Suprapubic skin (tissue), 4 donors: ENCODE measurements around the gene RASA1. TPM values are rescaled to one million over a fixed set of nuclear protein-coding genes. Genes with fewer than 3 reads are reported as not detected.
"Not testable (repeated sequence)": the region's sequence is repeated elsewhere in the genome, so short reads cannot be mapped to it uniquely, and the experiment has no call there.

ENCODE experiments used
- DNase-seq, 2 donors: peaks; one replicate each; pipeline ENCODE4 v3.0.0-alpha.2; 2019; ENCODE audit warnings: low spot score in 2 of 2
- H3K27ac ChIP-seq: fragments of 200-600 bp; sonication (generic); one replicate; pipeline ENCODE4 v1.5.1; 2019
- H3K27me3 ChIP-seq: fragments of 200-600 bp; sonication (generic); one replicate; pipeline ENCODE4 v1.5.1; 2019
- H3K36me3 ChIP-seq: fragments of 200-600 bp; sonication (generic); one replicate; pipeline ENCODE4 v1.5.1; 2019
- H3K4me1 ChIP-seq: fragments of 200-600 bp; sonication (generic); one replicate; pipeline ENCODE4 v1.5.1; 2019
- H3K4me3 ChIP-seq: fragments of 200-600 bp; sonication (generic); one replicate; pipeline ENCODE4 v1.5.1; 2019; ENCODE audit warnings: mild to moderate bottlenecking
- H3K9me3 ChIP-seq: fragments of 200-600 bp; sonication (generic); one replicate; pipeline ENCODE4 v1.5.1; 2019
- EP300 ChIP-seq: sonication (generic); formaldehyde crosslinking; IDR thresholded peaks from one replicate; pipeline ENCODE4 v1.6.1; 2017; ENCODE audit warnings: antibody characterized with exemption
- POLR2A ChIP-seq, 2 donors: fragments of 450-650 bp; IDR thresholded peaks; one replicate each; pipeline ENCODE4 v1.6.1; 2017; ENCODE audit warnings: antibody characterized with exemption in 2 of 2, mild to moderate bottlenecking in 2 of 2, moderate library complexity in 2 of 2
- POLR2AphosphoS5 ChIP-seq, 3 donors: sonication (generic); formaldehyde crosslinking; IDR thresholded peaks; one replicate each; pipeline ENCODE4 v1.6.1; 2017; ENCODE audit warnings: antibody characterized with exemption in 3 of 3
- WGBS: methylation state at CpG from one replicate; pipeline ENCODE4 v1.1.5; 2018; 5-methylcytosine and 5-hydroxymethylcytosine counted together
- total RNA-seq, 4 donors: library from RNA; depleted of rRNA; stranded (reverse); fragments of >200 nt; gene quantifications; one replicate each; pipeline ENCODE4 v1.1.0, GENCODE V29; 2016
- TF ChIP-seq, protein P1 (sequence below), 2 donors: fragments of 200-600 bp in 1 of 2; fragments of 450-650 bp in 1 of 2; sonication (generic) in 1 of 2; IDR thresholded peaks; one replicate each; pipeline ENCODE4 v1.5.1; 2016 to 2019; ENCODE audit warnings: antibody characterized with exemption in 2 of 2, mild to moderate bottlenecking in 1 of 2, moderate library complexity in 1 of 2

RASA1 gene
- total RNA-seq, 4 donors from 2014 or later: 18.8 to 35.3 (median 26.6) TPM

- H3K4me3 ChIP-seq: no peak overlapping the region
- H3K27ac ChIP-seq: no peak overlapping the region
- peaks cover 3% of the 10 kb centered on the region for H3K4me1 ChIP-seq
- no peak for DNase-seq
- H3K36me3 ChIP-seq: no peaks in the 10 kb centered on the region
- TF ChIP-seq POLR2A (IDR thresholded peaks at IDR 0.05): no peak
- TF ChIP-seq EP300: no peak
- TF ChIP-seq, protein P1, sequence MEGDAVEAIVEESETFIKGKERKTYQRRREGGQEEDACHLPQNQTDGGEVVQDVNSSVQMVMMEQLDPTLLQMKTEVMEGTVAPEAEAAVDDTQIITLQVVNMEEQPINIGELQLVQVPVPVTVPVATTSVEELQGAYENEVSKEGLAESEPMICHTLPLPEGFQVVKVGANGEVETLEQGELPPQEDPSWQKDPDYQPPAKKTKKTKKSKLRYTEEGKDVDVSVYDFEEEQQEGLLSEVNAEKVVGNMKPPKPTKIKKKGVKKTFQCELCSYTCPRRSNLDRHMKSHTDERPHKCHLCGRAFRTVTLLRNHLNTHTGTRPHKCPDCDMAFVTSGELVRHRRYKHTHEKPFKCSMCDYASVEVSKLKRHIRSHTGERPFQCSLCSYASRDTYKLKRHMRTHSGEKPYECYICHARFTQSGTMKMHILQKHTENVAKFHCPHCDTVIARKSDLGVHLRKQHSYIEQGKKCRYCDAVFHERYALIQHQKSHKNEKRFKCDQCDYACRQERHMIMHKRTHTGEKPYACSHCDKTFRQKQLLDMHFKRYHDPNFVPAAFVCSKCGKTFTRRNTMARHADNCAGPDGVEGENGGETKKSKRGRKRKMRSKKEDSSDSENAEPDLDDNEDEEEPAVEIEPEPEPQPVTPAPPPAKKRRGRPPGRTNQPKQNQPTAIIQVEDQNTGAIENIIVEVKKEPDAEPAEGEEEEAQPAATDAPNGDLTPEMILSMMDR (IDR thresholded peaks at IDR 0.05): no peak
- no peak for TF ChIP-seq POLR2AphosphoS5 (IDR thresholded peaks at IDR 0.05)
- no peaks in the 10 kb centered on the region for H3K9me3 ChIP-seq
- no peaks in the 10 kb centered on the region for H3K27me3 ChIP-seq
- 88% methylated on average over 4 of the region's 4 CpGs for WGBS
Measured at GRCh38 chr5:87278590-87279100, 11.0 kb downstream of the RASA1 start.

GRCh38 chr5:87282269-87282668 lies 14.6 kb downstream of the RASA1 start:
- no peak overlapping the region for H3K4me3 ChIP-seq
- 69% methylated on average over 2 of the region's 2 CpGs for WGBS
- DNase-seq: no peak
- no peaks in the 10 kb centered on the region for H3K4me1 ChIP-seq
- H3K36me3 ChIP-seq: no peaks in the 10 kb centered on the region
- H3K27ac ChIP-seq: no peak overlapping the region
- no peaks in the 10 kb centered on the region for H3K9me3 ChIP-seq
- H3K27me3 ChIP-seq: no peaks in the 10 kb centered on the region
- TF ChIP-seq POLR2A (IDR thresholded peaks at IDR 0.05): no peak
- TF ChIP-seq, protein P1 (IDR thresholded peaks at IDR 0.05): no peak
- no peak for TF ChIP-seq POLR2AphosphoS5 (IDR thresholded peaks at IDR 0.05)
- TF ChIP-seq EP300: no peak

DNA sequence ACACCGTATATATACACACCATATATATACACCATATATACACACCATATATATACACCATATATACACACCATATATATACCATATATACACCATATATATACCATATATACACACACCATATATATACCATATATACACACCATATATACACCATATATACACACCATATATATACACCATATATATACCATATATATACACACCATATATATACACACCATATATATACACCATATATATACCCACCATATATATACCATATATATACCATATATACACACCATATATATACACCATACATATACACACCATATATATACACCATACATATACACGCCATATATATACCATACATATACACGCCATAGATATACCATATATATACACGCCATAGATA lies 19.6 kb downstream of the RASA1 start:
- WGBS: 97% methylated on average over 4 of the region's 4 CpGs

GRCh38 chr5:87298692-87299362 lies 31.1 kb downstream of the RASA1 start:
- no peak for DNase-seq
- peaks cover 17% of the 10 kb centered on the region for H3K4me1 ChIP-seq
- H3K9me3 ChIP-seq: no peaks in the 10 kb centered on the region
- no peaks in the 10 kb centered on the region for H3K36me3 ChIP-seq
- H3K27me3 ChIP-seq: no peaks in the 10 kb centered on the region
- no peak overlapping the region for H3K27ac ChIP-seq
- no peak overlapping the region for H3K4me3 ChIP-seq
- 81% methylated on average over 5 of the region's 5 CpGs for WGBS
- TF ChIP-seq POLR2A (IDR thresholded peaks at IDR 0.05) (no peak), POLR2AphosphoS5 (IDR thresholded peaks at IDR 0.05) (no peak), EP300 (no peak)
- TF ChIP-seq, protein P1 (IDR thresholded peaks at IDR 0.05): no peak

More for the DNA sequence above, 19.6 kb downstream of the RASA1 start:
- not testable (repeated sequence) for H3K27me3 ChIP-seq, H3K27ac ChIP-seq, H3K4me1 ChIP-seq, H3K36me3 ChIP-seq, H3K9me3 ChIP-seq, DNase-seq, H3K4me3 ChIP-seq

DNA sequence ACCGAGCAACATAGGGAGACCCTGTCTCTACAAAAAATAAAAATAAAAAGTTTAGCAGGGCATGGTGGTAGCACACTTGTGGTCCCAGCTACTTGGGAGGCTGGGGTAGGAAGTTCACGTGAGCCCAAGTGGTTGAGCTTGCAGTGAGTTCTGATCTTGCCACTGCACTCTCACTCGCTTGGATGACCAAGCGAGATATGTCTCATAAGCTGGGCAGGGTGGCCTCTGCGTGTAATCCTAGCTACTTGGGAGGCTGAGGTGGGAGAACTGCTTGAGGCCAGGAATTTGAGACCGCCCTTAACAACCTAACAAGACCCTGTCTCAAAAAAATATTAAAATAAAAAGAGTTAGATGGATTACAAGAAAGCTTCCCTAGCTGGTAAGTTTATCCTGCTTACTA lies 32.5 kb downstream of the RASA1 start:
- Histone ChIP-seq H3K4me1 (peaks cover 17% of the 10 kb centered on the region), H3K9me3 (no peaks in the 10 kb centered on the region), H3K27ac (no peak overlapping the region), H3K27me3 (no peaks in the 10 kb centered on the region), H3K36me3 (peaks cover 7% of the 10 kb centered on the region), H3K4me3 (no peak overlapping the region)
- DNase-seq: no peak
- TF ChIP-seq POLR2AphosphoS5 (IDR thresholded peaks at IDR 0.05) (no peak), POLR2A (IDR thresholded peaks at IDR 0.05) (no peak), EP300 (no peak)
- TF ChIP-seq, protein P1 (IDR thresholded peaks at IDR 0.05): no peak
- 91% methylated on average over 6 of the region's 6 CpGs for WGBS
